Gastroesophageal sphincter (tissue), 3 donors: ENCODE results near the gene CSTF1.
A peak's percentile ranks its signal among the peaks of the same experiment; 100 is the strongest.

ENCODE experiments used
- POLR2A ChIP-seq, 2 donors: fragments of 450-650 bp; IDR thresholded peaks; one replicate each; pipeline ENCODE4 v1.6.1; 2017; ENCODE audit warnings: antibody characterized with exemption in 2 of 2, mild to moderate bottlenecking in 2 of 2, moderate library complexity in 1 of 2
- TF ChIP-seq, protein P1 (sequence below), 4 experiments: fragments of 200-600 bp in 2 of 4; fragments of 450-650 bp in 2 of 4; sonication (generic) in 1 of 4; IDR thresholded peaks; one replicate each; pipeline ENCODE4 v1.5.1; 2017 to 2019; ENCODE audit warnings: antibody characterized with exemption in 4 of 4, mild to moderate bottlenecking in 2 of 4, moderate library complexity in 2 of 4

DNA sequence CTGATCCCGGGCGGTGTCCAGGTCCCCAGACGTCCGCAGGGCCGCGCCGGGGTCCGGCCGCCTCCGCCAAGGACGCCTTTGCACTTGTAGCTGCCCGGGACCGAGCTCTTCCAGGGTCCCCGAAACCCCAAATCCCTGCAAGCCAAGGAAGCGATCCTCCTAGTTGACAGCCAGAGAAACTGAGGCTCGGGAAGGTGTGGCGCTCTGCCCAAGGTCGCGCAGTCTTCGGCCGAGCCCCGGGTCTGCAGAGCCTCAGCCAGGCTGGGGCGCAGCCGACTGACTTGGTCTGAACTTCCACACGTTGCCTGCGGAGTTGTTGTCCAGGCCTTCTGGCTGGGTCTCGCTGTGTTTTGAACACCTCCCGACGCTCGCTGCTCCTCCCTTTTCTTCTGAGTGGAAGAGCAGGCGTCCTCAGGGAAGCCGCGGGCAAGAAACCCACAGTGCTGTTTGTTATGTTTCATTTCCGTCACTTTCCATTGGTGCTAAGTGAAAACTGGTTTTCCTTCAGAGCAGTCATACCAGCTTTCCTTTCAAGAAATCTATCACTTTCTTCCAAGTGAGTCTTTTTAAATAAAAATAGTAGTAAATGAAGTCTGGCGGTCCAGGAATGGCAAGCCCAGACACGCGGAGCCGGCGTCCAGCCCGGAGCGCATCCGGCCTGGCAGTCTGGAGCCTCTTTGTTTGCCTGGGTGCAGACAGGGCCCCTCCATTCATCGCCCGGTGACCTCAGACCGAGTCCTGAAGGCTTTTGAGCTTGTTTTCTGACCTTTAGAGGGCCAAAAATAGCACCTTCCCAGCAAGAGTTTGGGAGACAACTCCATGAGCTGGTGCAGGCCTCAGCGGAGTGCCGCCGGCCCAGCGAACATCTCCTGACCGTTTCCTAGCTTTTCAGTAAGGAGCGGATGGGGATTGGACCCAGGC lies 33.0 kb upstream of the CSTF1 start:
- TF ChIP-seq, protein P1, sequence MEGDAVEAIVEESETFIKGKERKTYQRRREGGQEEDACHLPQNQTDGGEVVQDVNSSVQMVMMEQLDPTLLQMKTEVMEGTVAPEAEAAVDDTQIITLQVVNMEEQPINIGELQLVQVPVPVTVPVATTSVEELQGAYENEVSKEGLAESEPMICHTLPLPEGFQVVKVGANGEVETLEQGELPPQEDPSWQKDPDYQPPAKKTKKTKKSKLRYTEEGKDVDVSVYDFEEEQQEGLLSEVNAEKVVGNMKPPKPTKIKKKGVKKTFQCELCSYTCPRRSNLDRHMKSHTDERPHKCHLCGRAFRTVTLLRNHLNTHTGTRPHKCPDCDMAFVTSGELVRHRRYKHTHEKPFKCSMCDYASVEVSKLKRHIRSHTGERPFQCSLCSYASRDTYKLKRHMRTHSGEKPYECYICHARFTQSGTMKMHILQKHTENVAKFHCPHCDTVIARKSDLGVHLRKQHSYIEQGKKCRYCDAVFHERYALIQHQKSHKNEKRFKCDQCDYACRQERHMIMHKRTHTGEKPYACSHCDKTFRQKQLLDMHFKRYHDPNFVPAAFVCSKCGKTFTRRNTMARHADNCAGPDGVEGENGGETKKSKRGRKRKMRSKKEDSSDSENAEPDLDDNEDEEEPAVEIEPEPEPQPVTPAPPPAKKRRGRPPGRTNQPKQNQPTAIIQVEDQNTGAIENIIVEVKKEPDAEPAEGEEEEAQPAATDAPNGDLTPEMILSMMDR (IDR thresholded peaks at IDR 0.05), result no peak
- peak in 1 of 2 donors; percentile 3 for TF ChIP-seq POLR2A (IDR thresholded peaks at IDR 0.05)
